ENCODE measurements around the gene PTPN14.

The PTPN14 gene

DNA sequence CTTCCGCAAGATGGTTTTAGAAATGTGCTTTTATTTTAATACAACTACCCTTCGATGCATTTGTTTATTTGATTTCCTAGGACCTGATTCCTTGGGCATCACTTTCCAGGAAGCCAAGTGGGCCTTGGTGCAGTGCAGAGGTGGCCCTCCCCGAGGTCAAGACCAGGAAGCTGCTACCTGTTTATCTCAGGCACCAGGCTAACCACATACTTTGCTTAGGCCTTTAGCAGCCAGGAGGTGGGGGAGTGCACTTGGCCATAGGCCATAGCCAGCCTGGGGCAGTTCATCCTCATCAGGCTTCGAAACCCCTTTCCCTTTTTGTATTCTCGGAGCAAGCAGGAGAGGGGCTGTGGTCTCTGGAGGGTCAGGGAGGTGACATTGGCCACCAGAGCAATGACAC is 225.0 kb downstream of the PTPN14 start:
- DNase-seq = no peak

GRCh38 chr1:214324896-214325800 is 226.3 kb downstream of the PTPN14 start:
- DNase-seq = no peak

- DNase-seq = no peak
Observed at GRCh38 chr1:214321705-214322453, 229.5 kb downstream of the PTPN14 start.

- DNase-seq = no peak
Observed at GRCh38 chr1:214319938-214320337, 231.5 kb downstream of the PTPN14 start.

DNA sequence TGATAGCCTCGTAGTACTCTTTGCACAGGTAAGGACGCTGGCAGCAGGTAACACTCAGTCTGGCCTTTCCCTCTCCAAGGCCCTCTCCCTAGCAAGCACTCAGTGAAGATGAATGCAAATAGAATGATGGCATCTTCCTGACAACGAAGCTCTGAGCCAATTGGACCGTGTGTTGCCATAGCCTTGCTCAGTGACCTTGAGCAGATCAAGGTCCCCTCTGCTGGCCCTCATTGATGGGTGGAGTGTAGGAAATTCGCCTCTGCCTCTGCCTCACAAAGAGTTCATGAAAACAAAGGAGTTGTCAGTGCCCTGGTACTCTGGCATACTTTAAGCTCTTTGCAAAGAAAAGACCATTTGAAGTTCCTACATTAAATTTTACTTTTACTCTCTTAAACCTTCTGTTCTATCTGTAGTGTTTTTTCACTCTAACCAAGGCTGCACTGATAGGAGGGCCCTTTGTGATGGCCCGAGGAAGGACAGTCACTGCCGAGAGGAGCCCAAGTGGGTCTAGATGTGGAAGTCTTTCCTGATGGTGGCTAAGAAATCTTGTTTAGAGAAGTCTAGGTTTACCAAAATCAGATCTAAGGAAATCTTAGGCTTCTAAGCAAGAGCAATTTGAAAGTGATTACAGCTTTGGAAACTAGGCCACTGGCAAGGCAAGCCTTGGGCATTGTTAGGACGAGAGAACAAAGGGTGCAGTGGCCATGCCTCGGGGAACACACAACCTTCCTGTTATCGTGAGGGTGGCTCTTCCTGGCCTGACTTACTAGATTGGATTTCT is 232.3 kb downstream of the PTPN14 start:
- DNase-seq = no peak

- DNase-seq = no peak
Observed at GRCh38 chr1:214318356-214318755, 233.0 kb downstream of the PTPN14 start.

DNA sequence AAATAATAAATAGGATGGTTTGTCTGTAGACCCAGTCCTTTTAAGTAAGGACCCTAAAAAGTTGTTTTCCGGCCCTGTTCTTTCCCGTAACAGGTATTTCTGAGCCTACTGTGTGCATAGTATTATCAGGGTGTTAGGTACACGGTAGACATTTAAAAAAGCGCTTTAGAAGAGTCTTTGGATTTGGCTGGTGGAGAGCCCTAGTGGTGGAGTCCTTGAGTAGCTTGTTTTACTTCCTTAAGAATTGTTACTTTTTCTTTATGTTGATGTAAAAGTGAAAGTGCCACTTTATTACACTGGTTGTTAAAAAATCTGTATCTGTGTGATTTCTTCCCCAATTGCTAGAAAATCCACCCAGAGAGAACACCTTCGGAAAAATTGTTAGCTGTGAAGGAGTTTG is 233.7 kb downstream of the PTPN14 start:
- DNase-seq = no peak

DNA sequence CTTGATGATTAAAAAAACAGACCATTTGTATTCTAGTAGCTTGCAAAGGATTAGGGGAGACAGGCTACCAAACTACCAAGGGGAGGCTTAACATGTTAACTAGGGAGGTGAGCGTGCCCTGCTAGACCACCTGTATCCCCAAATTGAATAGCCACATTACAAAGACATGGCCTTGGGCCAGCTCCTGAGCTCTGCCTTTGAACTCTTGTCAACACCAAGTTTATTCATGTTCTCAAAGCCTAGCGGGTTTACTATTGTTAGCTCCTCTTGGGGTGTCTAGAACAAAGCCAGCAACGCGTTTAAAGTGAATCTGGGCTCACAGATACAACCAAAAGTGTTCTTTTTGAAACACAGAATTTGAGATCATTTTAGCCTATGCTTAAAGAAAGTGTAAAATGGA is 234.1 kb downstream of the PTPN14 start:
- no peak for DNase-seq

GRCh38 chr1:214316593-214316992 is 234.8 kb downstream of the PTPN14 start:
- DNase-seq = no peak

DNA sequence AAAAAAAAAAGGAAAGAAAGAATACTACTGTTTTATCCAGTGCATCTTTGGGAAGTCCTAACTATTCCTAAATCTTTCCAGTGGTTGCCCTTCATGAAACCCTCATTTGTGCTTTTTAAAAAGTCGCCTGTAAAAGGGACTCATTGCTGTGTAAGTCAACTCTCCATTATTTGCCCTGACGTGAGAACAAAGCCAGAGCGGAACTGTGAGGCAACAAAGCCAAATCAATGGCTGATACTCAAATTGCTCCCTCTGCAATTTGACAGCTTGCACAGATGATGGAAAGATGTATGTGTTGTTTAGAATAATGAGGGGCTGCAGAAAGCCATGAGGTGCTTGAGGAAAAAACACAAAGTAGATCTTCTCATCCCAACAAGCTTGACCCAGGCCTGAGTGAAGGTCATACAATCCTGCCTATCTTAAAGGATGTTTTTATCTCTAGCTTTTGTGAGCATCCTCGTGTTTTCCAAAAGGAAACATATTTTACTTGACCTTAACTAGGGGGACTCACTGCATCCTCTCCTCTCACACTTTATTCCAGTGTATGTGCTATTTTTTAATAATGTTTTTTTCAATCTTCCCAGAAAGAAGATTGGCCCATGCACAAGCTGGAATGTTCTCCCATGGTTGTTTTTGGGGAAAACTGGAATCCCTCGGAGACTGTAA is 237.1 kb downstream of the PTPN14 start:
- no peak for DNase-seq

- DNase-seq = no peak
Observed at GRCh38 chr1:214312530-214313051, 238.8 kb downstream of the PTPN14 start.

GRCh38 chr1:214310777-214311690 is 240.4 kb downstream of the PTPN14 start:
- DNase-seq = no peak

GRCh38 chr1:214310010-214310409 is 241.4 kb downstream of the PTPN14 start:
- no peak for DNase-seq

- DNase-seq = no peak
Observed at GRCh38 chr1:214306269-214306668, 245.1 kb downstream of the PTPN14 start.

- no peak for DNase-seq
Observed at GRCh38 chr1:214305164-214305751, 246.1 kb downstream of the PTPN14 start.

DNA sequence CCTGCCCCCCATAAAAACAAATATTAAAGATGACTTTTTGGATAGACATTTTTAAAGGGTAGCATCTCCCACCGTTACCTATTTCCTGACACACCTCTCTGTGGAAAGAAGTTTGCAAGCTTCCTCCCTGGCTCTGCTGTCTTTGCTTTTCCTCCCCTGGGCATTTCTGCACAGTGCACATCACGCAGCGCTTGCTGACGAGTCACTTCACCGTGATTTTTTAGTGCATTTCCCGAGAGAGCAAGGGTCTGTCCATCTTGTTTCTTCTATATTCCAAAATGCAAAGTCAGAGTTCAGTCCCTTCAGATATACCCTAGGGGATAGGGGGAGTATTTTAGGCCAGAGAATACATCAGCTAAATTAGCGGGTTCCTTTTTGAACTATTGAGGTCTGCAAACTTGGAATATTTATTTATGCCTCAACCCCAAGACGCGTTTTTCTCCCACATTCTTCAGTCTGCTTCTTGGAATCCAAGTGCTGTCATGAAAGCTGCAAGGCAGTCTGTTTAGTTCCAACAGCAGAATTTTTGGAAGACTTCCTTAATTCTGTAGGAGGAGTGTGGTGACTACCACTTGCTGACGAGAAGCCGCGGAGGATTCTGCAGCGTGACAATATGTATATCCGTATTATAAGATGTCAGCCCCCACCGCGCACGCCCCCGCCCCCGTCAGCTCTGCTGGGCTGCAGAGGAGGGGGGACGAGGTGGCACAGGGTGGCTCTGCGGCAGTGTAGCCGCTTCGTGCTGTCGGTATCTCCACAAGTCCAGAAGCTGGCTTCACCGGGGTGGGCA is 248.1 kb downstream of the PTPN14 start:
- no peak for DNase-seq

DNA sequence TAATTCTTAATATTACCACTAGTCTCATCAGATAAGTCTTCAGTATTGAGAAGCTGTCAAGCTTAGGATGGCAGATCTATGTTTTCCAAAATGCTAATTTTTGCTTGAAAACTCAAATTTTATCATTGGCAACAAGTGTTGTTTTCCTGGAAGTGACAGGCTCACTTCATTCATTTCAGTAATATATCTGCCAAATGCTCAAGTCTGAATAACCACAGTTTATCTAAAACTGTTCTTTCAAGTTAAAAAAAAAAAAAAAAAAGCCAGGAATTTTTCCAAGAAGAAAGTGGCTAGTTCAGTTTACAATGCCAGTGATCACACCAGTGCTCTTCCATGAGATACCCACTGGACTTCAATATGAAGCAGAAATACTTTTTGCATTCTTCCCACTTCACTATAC is 249.9 kb downstream of the PTPN14 start:
- DNase-seq = no peak

DNA sequence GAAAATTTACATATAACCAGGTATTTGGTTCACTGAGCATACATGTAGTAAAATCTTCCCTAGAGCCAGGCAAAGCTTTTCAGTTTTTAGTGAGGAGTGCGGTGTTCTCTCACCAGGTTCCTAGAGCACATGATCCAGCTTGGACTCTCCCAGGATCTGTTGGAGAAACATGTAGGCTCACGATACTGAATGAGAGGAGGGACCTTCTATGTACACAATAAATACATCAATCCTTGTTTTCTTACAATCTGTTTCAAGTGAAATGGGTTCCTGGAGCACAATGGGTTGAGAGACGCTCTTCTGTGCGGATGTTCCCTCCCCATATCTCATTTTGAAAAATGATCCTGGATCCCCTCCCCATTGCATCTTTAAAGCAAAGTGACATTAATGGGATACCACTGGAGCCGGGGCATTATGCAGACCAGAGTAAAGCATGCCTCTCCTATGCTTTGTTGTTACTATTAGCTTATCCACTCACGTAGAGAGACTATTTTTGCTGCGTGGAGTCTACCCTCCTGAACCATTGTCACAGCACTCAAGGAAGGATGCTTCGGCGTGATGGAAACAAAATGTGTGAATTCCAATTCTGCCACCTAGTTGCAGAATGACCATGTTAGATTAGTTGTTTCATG is 251.1 kb downstream of the PTPN14 start:
- no peak for DNase-seq
